GM23248 (cell line): ENCODE data around the gene OXA1L. TPM values are rescaled to one million over a fixed set of nuclear protein-coding genes. Genes with fewer than 3 reads are reported as not detected.
"Not testable (repeated sequence)": the region's sequence is repeated elsewhere in the genome, so short reads cannot be mapped to it uniquely, and the experiment has no call there.

Experiments
- DNase-seq: peaks from one replicate; pipeline ENCODE4 v3.0.0-alpha.2; 2015
- H2AFZ ChIP-seq: fragments of 200-600 bp; sonication (generic); 2 replicates; pipeline ENCODE4 v1.6.1; 2016; ENCODE audit warnings: antibody characterized with exemption
- H3F3A ChIP-seq: fragments of 200-600 bp; sonication (generic); 2 replicates; pipeline ENCODE4 v1.6.1; 2016; ENCODE audit warnings: mild to moderate bottlenecking, antibody characterized with exemption, mixed run types; ENCODE audit not compliant: insufficient read depth
- H3K27ac ChIP-seq: fragments of 200-600 bp; sonication (generic); 2 replicates; pipeline ENCODE4 v1.5.1; 2016; ENCODE audit warnings: mild to moderate bottlenecking
- H3K27me3 ChIP-seq: fragments of 200-600 bp; sonication (generic); replicated peaks from 2 replicates; pipeline ENCODE4 v1.6.1; 2016; ENCODE audit warnings: mild to moderate bottlenecking; ENCODE audit not compliant: insufficient read depth
- H3K36me3 ChIP-seq: fragments of 200-600 bp; sonication (generic); 2 replicates; pipeline ENCODE4 v1.6.1; 2016; ENCODE audit warnings: low read depth, mild to moderate bottlenecking
- H3K4me1 ChIP-seq: fragments of 200-600 bp; sonication (generic); 2 replicates; pipeline ENCODE4 v1.6.1; 2016; ENCODE audit warnings: mild to moderate bottlenecking; ENCODE audit not compliant: insufficient read depth
- H3K4me2 ChIP-seq: fragments of 200-600 bp; sonication (generic); one replicate; pipeline ENCODE4 v1.6.1; 2016; ENCODE audit warnings: mild to moderate bottlenecking; ENCODE audit not compliant: unreplicated experiment
- H3K4me3 ChIP-seq: fragments of 200-600 bp; sonication (generic); 2 replicates; pipeline ENCODE4 v1.5.1; 2016; ENCODE audit warnings: mild to moderate bottlenecking
- H3K79me2 ChIP-seq: fragments of 200-600 bp; sonication (generic); 2 replicates; pipeline ENCODE4 v1.6.1; 2016; ENCODE audit warnings: mild to moderate bottlenecking; ENCODE audit not compliant: insufficient read depth
- H3K9ac ChIP-seq: fragments of 200-600 bp; sonication (generic); 2 replicates; pipeline ENCODE4 v1.6.1; 2016; ENCODE audit warnings: mild to moderate bottlenecking
- H3K9me2 ChIP-seq: fragments of 200-600 bp; sonication (generic); 2 replicates; pipeline ENCODE4 v1.6.1; 2016; ENCODE audit warnings: mixed run types, mild to moderate bottlenecking, moderate library complexity; ENCODE audit not compliant: insufficient read depth
- H3K9me3 ChIP-seq: fragments of 200-600 bp; sonication (generic); one replicate; pipeline ENCODE4 v1.6.1; 2017; ENCODE audit warnings: low read depth
- H4K20me1 ChIP-seq: fragments of 200-600 bp; sonication (generic); 2 replicates; pipeline ENCODE4 v1.6.0; 2016; ENCODE audit not compliant: insufficient read depth
- EZH2 ChIP-seq: fragments of 200-600 bp; sonication (generic); IDR thresholded peaks from 2 replicates; pipeline ENCODE4 v1.6.1; 2018; ENCODE audit warnings: antibody characterized with exemption, mild to moderate bottlenecking; ENCODE audit not compliant: insufficient read depth, poor library complexity, severe bottlenecking
- EZH2phosphoT487 ChIP-seq: fragments of 200-600 bp; sonication (generic); IDR thresholded peaks from 2 replicates; pipeline ENCODE4 v1.6.1; 2018; ENCODE audit warnings: antibody characterized with exemption, moderate library complexity, mild to moderate bottlenecking, low read depth; ENCODE audit not compliant: insufficient read depth
- WGBS, 2 experiments: methylation state at CpG; one replicate each; pipeline ENCODE4 v1.1.6; 2015 to 2017; ENCODE audit warnings: low lambda C conversion rate in 2 of 2, low coverage in 1 of 2; ENCODE audit errors: missing lambda C conversion rate in 2 of 2; 5-methylcytosine and 5-hydroxymethylcytosine counted together
- in situ Hi-C: fragments of 300-500 bp; cut with MboI; formaldehyde crosslinking; loops from 2 replicates; pipeline ENCODE4 v1.15.0; 2020
- polyA plus RNA-seq: library from polyadenylated mRNA; unstranded; fragments of >200 nt; fragmentation: Nextera tagmentation; extraction: Ambion mirVana; gene quantifications from 2 replicates; pipeline ENCODE4 v1.2.1, GENCODE V29; 2016
- total RNA-seq: library from RNA; depleted of rRNA; stranded (reverse); fragments of >200 nt; shearing (Covaris generic); gene quantifications from 2 replicates; pipeline ENCODE4 v1.2.3, GENCODE V29; 2014

The OXA1L gene
- total and polyA plus RNA-seq, 2 experiments from 2014 or later = 48.1 to 78.6 TPM

DNA sequence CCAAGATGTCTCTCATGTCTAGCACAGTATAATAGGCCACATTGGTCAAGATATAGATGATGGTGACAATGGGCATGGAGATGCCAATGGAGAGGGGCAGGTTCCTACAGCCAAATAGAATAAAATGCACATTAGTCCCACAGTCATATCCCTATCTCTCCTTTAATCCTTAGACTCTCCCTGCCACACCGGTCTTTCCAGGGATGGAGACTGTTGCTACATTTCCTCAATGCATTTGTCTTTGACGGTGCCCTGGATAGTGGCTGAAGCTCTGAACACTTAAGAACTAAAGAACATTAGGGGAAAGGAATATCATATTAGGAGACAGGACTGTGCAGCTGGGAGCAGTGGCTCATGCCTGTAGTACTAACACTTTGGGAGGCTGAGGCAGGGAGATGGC lies 9.7 kb downstream of the OXA1L start:
- Histone ChIP-seq H3K79me2 (no peaks in the 10 kb centered on the region), H3K9ac (no peak overlapping the region), H3K4me1 (peaks cover 4% of the 10 kb centered on the region; the same call in 1 of the 2 replicates), H3K4me3 (no peak overlapping the region), H3K27ac (no peak overlapping the region), H3K27me3 (no peaks in the 10 kb centered on the region), H4K20me1 (no peaks in the 10 kb centered on the region), H3K9me2 (no peaks in the 10 kb centered on the region), H3F3A (peaks cover 13% of the 10 kb centered on the region; the same call in 1 of the 2 replicates), H3K4me2 (no peak overlapping the region), H2AFZ (no peak overlapping the region), H3K9me3 (no peaks in the 10 kb centered on the region), H3K36me3 (peaks cover 14% of the 10 kb centered on the region)
- no peak for DNase-seq
- TF ChIP-seq EZH2 = no peak
- TF ChIP-seq EZH2phosphoT487 = no peak
- in situ Hi-C loops = no loop called here
- 95 to 96% methylated on average over 2 of the region's 2 CpGs for WGBS, 2 experiments

GRCh38 chr14:22776849-22777248 lies 10.4 kb downstream of the OXA1L start:
- H4K20me1 ChIP-seq, H3K9me3 ChIP-seq, H3K27ac ChIP-seq, H3K79me2 ChIP-seq, DNase-seq, H2AFZ ChIP-seq, H3K4me2 ChIP-seq, H3K27me3 ChIP-seq, H3K36me3 ChIP-seq, H3K9me2 ChIP-seq, in situ Hi-C loops, H3K9ac ChIP-seq, H3K4me3 ChIP-seq: not testable (repeated sequence)
- 78 to 81% methylated on average over 8 of the region's 8 CpGs for whole genome bisulfite sequencing, 2 experiments
- peaks cover 20% of the 10 kb centered on the region; the same call in 1 of the 2 replicates for H3F3A ChIP-seq
- peaks cover 10% of the 10 kb centered on the region for H3K4me1 ChIP-seq

- Histone ChIP-seq H3K9ac (no peak overlapping the region), H3K9me2 (no peaks in the 10 kb centered on the region), H3K4me1 (peaks cover 11% of the 10 kb centered on the region), H2AFZ (no peak overlapping the region), H3K27me3 (no peaks in the 10 kb centered on the region), H3K36me3 (no peaks in the 10 kb centered on the region), H3K4me3 (no peak overlapping the region), H4K20me1 (no peaks in the 10 kb centered on the region), H3K4me2 (no peak overlapping the region), H3K27ac (no peak overlapping the region), H3K9me3 (no peaks in the 10 kb centered on the region), H3K79me2 (no peaks in the 10 kb centered on the region), H3F3A (peaks cover 16% of the 10 kb centered on the region; the same call in 1 of the 2 replicates)
- no peak for DNase-seq
- TF ChIP-seq EZH2phosphoT487 (no peak), EZH2 (no peak)
- in situ Hi-C loops = no loop called here
- WGBS, 2 experiments = 94 to 98% methylated on average over 2 of the region's 2 CpGs
These were observed 11.6 kb downstream of the OXA1L start for GRCh38 chr14:22778084-22778483.

GRCh38 chr14:22780105-22780679 lies 13.7 kb downstream of the OXA1L start:
- Histone ChIP-seq H3K27me3 (no peaks in the 10 kb centered on the region), H3K27ac (no peak overlapping the region), H2AFZ (no peak overlapping the region), H3K79me2 (no peaks in the 10 kb centered on the region), H3K9ac (no peak overlapping the region), H3K4me2 (no peak overlapping the region), H3K9me2 (no peaks in the 10 kb centered on the region), H3K4me1 (peaks cover 11% of the 10 kb centered on the region), H3K9me3 (no peaks in the 10 kb centered on the region), H3F3A (peaks cover 16% of the 10 kb centered on the region; the same call in 1 of the 2 replicates), H3K4me3 (no peak overlapping the region), H4K20me1 (no peaks in the 10 kb centered on the region), H3K36me3 (no peaks in the 10 kb centered on the region)
- no peak for TF ChIP-seq EZH2
- no peak for TF ChIP-seq EZH2phosphoT487
- WGBS, 2 experiments = 85 to 91% methylated on average over 2 of the region's 2 CpGs
- in situ Hi-C loops = no loop called here
- peak; percentile 34 for DNase-seq

DNA sequence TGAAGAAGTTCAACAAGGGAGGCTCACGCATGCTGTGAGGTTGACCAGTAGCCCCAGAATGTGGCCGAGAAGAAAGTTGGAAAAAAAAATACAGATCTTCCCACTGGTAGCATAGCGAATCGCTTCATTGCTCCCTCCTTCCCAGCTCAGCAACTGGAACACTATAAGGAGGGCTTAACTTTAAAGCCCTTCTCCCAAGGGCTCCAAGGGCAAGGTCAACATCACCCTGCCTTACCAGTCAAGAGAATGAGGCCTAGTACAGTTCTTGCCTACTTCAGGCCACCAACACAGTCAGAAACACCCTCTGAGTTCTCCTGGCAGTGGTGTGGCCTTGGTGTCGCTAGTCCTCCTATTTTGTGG lies 14.4 kb downstream of the OXA1L start:
- Histone ChIP-seq H3K9ac (no peak overlapping the region), H3K36me3 (no peaks in the 10 kb centered on the region), H3K27ac (no peak overlapping the region), H3K4me1 (peaks cover 11% of the 10 kb centered on the region), H3K9me3 (no peaks in the 10 kb centered on the region), H3K79me2 (no peaks in the 10 kb centered on the region), H3K27me3 (no peaks in the 10 kb centered on the region), H3K4me3 (no peak overlapping the region), H2AFZ (no peak overlapping the region), H3F3A (peaks cover 16% of the 10 kb centered on the region; the same call in 1 of the 2 replicates), H3K4me2 (no peak overlapping the region), H4K20me1 (no peaks in the 10 kb centered on the region), H3K9me2 (no peaks in the 10 kb centered on the region)
- TF ChIP-seq EZH2phosphoT487 = no peak
- in situ Hi-C loops = no loop called here
- no peak for DNase-seq
- 83 to 85% methylated on average over 5 of the region's 5 CpGs for WGBS, 2 experiments
